Bronchial epithelial cell (primary cell): ENCODE measurements around the gene PPP1R15A. TPM values are rescaled to one million over a fixed set of nuclear protein-coding genes. Genes with fewer than 3 reads are reported as not detected.
A peak's percentile ranks its signal among the peaks of the same experiment; 100 is the strongest.

Experiments
- DNase-seq: peaks from one replicate; pipeline ENCODE4 v3.0.0-alpha.2; 2010; ENCODE audit warnings: low read depth
- FAIRE-seq: peaks from 2 replicates; lab custom pipeline; 2011; peaks lifted over from hg19 to GRCh38; lab: Jason Lieb, UNC
- H3K27me3 ChIP-seq: 2 replicates; pipeline ENCODE4 v1.5.1; 2011; ENCODE audit warnings: low read length; ENCODE audit not compliant: control insufficient read depth, insufficient read depth
- H3K36me3 ChIP-seq: 2 replicates; pipeline ENCODE4 v1.5.1; 2011; ENCODE audit warnings: low read length; ENCODE audit not compliant: control insufficient read depth, insufficient read depth
- H3K4me3 ChIP-seq: 2 replicates; pipeline ENCODE4 v1.5.1; 2011; ENCODE audit warnings: mild to moderate bottlenecking, low read depth, low read length, control low read depth
- CTCF ChIP-seq: IDR thresholded peaks from 2 replicates; pipeline ENCODE4 v1.5.1; 2011; ENCODE audit warnings: mild to moderate bottlenecking, moderate library complexity, low read length, control low read depth, inconsistent platforms; ENCODE audit not compliant: insufficient read depth, severe bottlenecking
- total RNA-seq: library from RNA; depleted of rRNA; stranded (reverse); fragments of >200 nt; gene quantifications from 2 replicates; pipeline ENCODE4 v1.2.1, GENCODE V29; 2014

Gene PPP1R15A
- total RNA-seq, 1 donor from 2014 or later: 118 TPM

GRCh38 chr19:48925240-48925843 lies 53.1 kb downstream of the PPP1R15A start:
- peaks cover 9% of the 10 kb centered on the region for H3K36me3 ChIP-seq
- FAIRE-seq: no peak
- peak; percentile 92 for DNase-seq
- no peak overlapping the region for H3K4me3 ChIP-seq
- no peak for TF ChIP-seq CTCF
- no peaks in the 10 kb centered on the region for H3K27me3 ChIP-seq

Other genes starting within 250 kb of the PPP1R15A start
- gene DBP, start 235.0 kb upstream of the PPP1R15A start, total RNA-seq: 6.6 and 8.7 TPM in 2 replicates
- 2.4 and 4.4 TPM in 2 replicates for gene CA11, start 226.2 kb upstream of the PPP1R15A start, total RNA-seq
- gene NTN5, start 199.4 kb upstream of the PPP1R15A start, total RNA-seq: not detected in 2 replicates
- 7.9 and 39.4 TPM in 2 replicates for gene FUT2, start 176.4 kb upstream of the PPP1R15A start, total RNA-seq
- 0.13 and 0.26 TPM in 2 replicates for gene MAMSTR, start 152.7 kb upstream of the PPP1R15A start, total RNA-seq
- gene RASIP1, start 131.8 kb upstream of the PPP1R15A start, total RNA-seq: 2.4 and 2.9 TPM in 2 replicates
- 0.26 and 2.3 TPM in 2 replicates for gene IZUMO1, start 125.5 kb upstream of the PPP1R15A start, total RNA-seq
- 12.1 and 16.9 TPM in 2 replicates for gene FUT1, start 119.8 kb upstream of the PPP1R15A start, total RNA-seq
- not detected in 2 replicates for gene FGF21, start 116.9 kb upstream of the PPP1R15A start, total RNA-seq
- 14.0 and 21.3 TPM in 2 replicates for gene BCAT2, start 61.4 kb upstream of the PPP1R15A start, total RNA-seq
- gene HSD17B14, start 35.9 kb upstream of the PPP1R15A start, total RNA-seq: 1.3 and 1.9 TPM in 2 replicates
- 0.79 and 2.2 TPM in 2 replicates for gene PLEKHA4, start 3.8 kb upstream of the PPP1R15A start, total RNA-seq
- gene TULP2, start 26.3 kb downstream of the PPP1R15A start, total RNA-seq: not detected in 2 replicates
- 88.2 and 91.7 TPM in 2 replicates for gene NUCB1, start 27.9 kb downstream of the PPP1R15A start, total RNA-seq
- gene DHDH, start 61.3 kb downstream of the PPP1R15A start, total RNA-seq: 9.2 and 10.8 TPM in 2 replicates
- gene BAX, start 82.5 kb downstream of the PPP1R15A start, total RNA-seq: 64.8 and 68.2 TPM in 2 replicates
- gene FTL, start 92.9 kb downstream of the PPP1R15A start, total RNA-seq: 787 and 1,701 TPM in 2 replicates
- 25.5 and 28.9 TPM in 2 replicates for gene GYS1, start 120.9 kb downstream of the PPP1R15A start, total RNA-seq
- 154 and 267 TPM in 2 replicates for gene RUVBL2, start 121.5 kb downstream of the PPP1R15A start, total RNA-seq
- gene LHB, start 144.7 kb downstream of the PPP1R15A start, total RNA-seq: 0.38 TPM in 1 of 2 replicates, not detected in the other
- gene CGB3, start 151.9 kb downstream of the PPP1R15A start, total RNA-seq: not detected in 2 replicates
- gene CGB2, start 159.5 kb downstream of the PPP1R15A start, total RNA-seq: not detected in 2 replicates
- not detected in 2 replicates for gene CGB1, start 164.5 kb downstream of the PPP1R15A start, total RNA-seq
- 0.26 and 0.64 TPM in 2 replicates for gene CGB5, start 171.4 kb downstream of the PPP1R15A start, total RNA-seq
- 0.26 TPM in 1 of 2 replicates, not detected in the other for gene CGB8, start 176.7 kb downstream of the PPP1R15A start, total RNA-seq
- gene CGB7, start 185.3 kb downstream of the PPP1R15A start, total RNA-seq: 1.1 and 1.2 TPM in 2 replicates
- gene NTF4, start 192.4 kb downstream of the PPP1R15A start, total RNA-seq: 3.2 and 9.9 TPM in 2 replicates
- not detected in 2 replicates for gene KCNA7, start 200.3 kb downstream of the PPP1R15A start, total RNA-seq
- 74.5 and 126 TPM in 2 replicates for gene SNRNP70, start 213.0 kb downstream of the PPP1R15A start, total RNA-seq
- gene LIN7B, start 241.9 kb downstream of the PPP1R15A start, total RNA-seq: 3.2 and 6.5 TPM in 2 replicates
- gene C19orf73, start 246.7 kb downstream of the PPP1R15A start, total RNA-seq: 0.53 and 1.9 TPM in 2 replicates
- gene PPFIA3, start 247.1 kb downstream of the PPP1R15A start, total RNA-seq: 1.3 and 2.2 TPM in 2 replicates